Measurements from ENCODE around the gene TYRP1.
"Not testable (repeated sequence)": the region's sequence is repeated elsewhere in the genome, so short reads cannot be mapped to it uniquely, and the experiment has no call there.

TYRP1 gene

GRCh38 chr9:12666813-12667212, 26.4 kb upstream of the TYRP1 start:
- no peak overlapping the region for H3K4me3 ChIP-seq (ENCODE audit: low read depth in 1 of 2, low read length in 1 of 2)
- no peaks in the 10 kb centered on the region for H3K9me3 ChIP-seq

DNA sequence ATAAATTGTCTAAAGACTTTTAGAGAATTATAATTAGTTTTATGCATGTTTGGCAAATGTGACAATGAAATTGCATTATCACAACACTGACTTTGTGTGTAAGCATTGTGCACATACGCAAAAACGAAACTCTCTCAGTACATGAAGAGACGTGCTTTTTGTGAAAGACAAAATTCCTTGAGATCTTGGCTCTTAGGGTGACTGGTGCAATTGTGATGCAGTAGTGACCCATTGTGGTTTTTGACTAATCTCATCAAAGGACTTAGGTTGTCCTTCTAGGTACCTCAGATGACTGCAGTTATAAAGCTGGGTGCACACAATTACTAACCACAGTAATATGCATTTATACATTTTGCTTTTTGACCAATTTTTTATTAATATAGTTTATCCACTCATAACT, 25.3 kb upstream of the TYRP1 start:
- H3K9me3 ChIP-seq, result no peaks in the 10 kb centered on the region
- no peak overlapping the region for H3K27ac ChIP-seq
- H3K4me1 ChIP-seq (ENCODE audit: control insufficient read depth in 1 of 2, insufficient read depth in 1 of 2, low read depth in 1 of 2, low read length in 1 of 2), result no peaks in the 10 kb centered on the region
- no peaks in the 10 kb centered on the region for H3K27me3 ChIP-seq
- TF ChIP-seq, protein P1, sequence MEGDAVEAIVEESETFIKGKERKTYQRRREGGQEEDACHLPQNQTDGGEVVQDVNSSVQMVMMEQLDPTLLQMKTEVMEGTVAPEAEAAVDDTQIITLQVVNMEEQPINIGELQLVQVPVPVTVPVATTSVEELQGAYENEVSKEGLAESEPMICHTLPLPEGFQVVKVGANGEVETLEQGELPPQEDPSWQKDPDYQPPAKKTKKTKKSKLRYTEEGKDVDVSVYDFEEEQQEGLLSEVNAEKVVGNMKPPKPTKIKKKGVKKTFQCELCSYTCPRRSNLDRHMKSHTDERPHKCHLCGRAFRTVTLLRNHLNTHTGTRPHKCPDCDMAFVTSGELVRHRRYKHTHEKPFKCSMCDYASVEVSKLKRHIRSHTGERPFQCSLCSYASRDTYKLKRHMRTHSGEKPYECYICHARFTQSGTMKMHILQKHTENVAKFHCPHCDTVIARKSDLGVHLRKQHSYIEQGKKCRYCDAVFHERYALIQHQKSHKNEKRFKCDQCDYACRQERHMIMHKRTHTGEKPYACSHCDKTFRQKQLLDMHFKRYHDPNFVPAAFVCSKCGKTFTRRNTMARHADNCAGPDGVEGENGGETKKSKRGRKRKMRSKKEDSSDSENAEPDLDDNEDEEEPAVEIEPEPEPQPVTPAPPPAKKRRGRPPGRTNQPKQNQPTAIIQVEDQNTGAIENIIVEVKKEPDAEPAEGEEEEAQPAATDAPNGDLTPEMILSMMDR (IDR thresholded peaks at IDR 0.05), result no peak
- H3K4me3 ChIP-seq (ENCODE audit: low read depth in 1 of 2, low read length in 1 of 2), result no peak overlapping the region
- no peaks in the 10 kb centered on the region for H3K36me3 ChIP-seq

More at GRCh38 chr9:12666813-12667212, 26.4 kb upstream of the TYRP1 start:
- Histone ChIP-seq H3K27ac (no peak overlapping the region), H3K4me1 (ENCODE audit: control insufficient read depth in 1 of 2, insufficient read depth in 1 of 2, low read depth in 1 of 2, low read length in 1 of 2) (no peaks in the 10 kb centered on the region), H3K27me3 (no peaks in the 10 kb centered on the region), H3K36me3 (no peaks in the 10 kb centered on the region)
- TF ChIP-seq, protein P1 (IDR thresholded peaks at IDR 0.05), result no peak

- Histone ChIP-seq H3K4me3 (ENCODE audit: low read depth in 1 of 2, low read length in 1 of 2) (no peak overlapping the region), H3K36me3 (no peaks in the 10 kb centered on the region), H3K4me1 (ENCODE audit: control insufficient read depth in 1 of 2, insufficient read depth in 1 of 2, low read depth in 1 of 2, low read length in 1 of 2) (no peaks in the 10 kb centered on the region), H3K9me3 (no peaks in the 10 kb centered on the region), H3K27ac (no peak overlapping the region), H3K27me3 (no peaks in the 10 kb centered on the region)
- TF ChIP-seq, protein P1 (IDR thresholded peaks at IDR 0.05), result no peak
Measured at GRCh38 chr9:12670006-12670405, 23.2 kb upstream of the TYRP1 start.

DNA sequence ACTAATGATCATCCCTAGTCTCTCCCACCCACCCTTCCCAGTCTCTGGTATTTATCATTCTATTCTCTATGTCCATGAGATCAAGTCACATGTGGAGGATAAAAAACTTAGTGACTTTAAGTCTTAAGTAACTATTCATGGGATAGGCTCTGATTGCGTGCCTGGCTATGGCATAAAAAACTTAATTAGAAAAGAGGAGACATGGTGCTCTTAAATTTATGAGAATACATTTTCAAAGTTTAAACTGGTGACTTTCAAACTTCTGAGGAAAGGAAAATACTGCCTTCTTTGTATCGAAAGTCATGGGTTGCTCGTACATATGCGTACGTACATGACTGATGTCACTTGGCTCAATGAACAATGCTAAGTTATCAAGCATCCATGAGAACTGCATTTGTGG, 18.2 kb upstream of the TYRP1 start:
- no peaks in the 10 kb centered on the region for H3K4me1 ChIP-seq (ENCODE audit: control insufficient read depth in 1 of 2, insufficient read depth in 1 of 2, low read depth in 1 of 2, low read length in 1 of 2)
- no peak overlapping the region for H3K27ac ChIP-seq
- TF ChIP-seq, protein P1 (IDR thresholded peaks at IDR 0.05), result no peak

GRCh38 chr9:12677462-12678126, 15.6 kb upstream of the TYRP1 start:
- H3K27me3 ChIP-seq; H3K4me1 ChIP-seq (ENCODE audit: control insufficient read depth in 1 of 2, insufficient read depth in 1 of 2, low read depth in 1 of 2, low read length in 1 of 2); H3K9me3 ChIP-seq; H3K36me3 ChIP-seq; H3K27ac ChIP-seq; H3K4me3 ChIP-seq (ENCODE audit: low read depth in 1 of 2, low read length in 1 of 2): not testable (repeated sequence)

More for the DNA sequence above, 18.2 kb upstream of the TYRP1 start:
- no peak overlapping the region for H3K4me3 ChIP-seq (ENCODE audit: low read depth in 1 of 2, low read length in 1 of 2)
- no peaks in the 10 kb centered on the region for H3K9me3 ChIP-seq
- H3K27me3 ChIP-seq, result no peaks in the 10 kb centered on the region
- no peaks in the 10 kb centered on the region for H3K36me3 ChIP-seq

- Histone ChIP-seq H3K9me3 (no peaks in the 10 kb centered on the region), H3K4me3 (ENCODE audit: low read depth in 1 of 2, low read length in 1 of 2) (no peak overlapping the region), H3K4me1 (ENCODE audit: control insufficient read depth in 1 of 2, insufficient read depth in 1 of 2, low read depth in 1 of 2, low read length in 1 of 2) (no peaks in the 10 kb centered on the region), H3K27me3 (no peaks in the 10 kb centered on the region), H3K36me3 (no peaks in the 10 kb centered on the region), H3K27ac (no peak overlapping the region)
- TF ChIP-seq, protein P1 (IDR thresholded peaks at IDR 0.05), result no peak
Measured at GRCh38 chr9:12680341-12680740, 12.8 kb upstream of the TYRP1 start.

Measured in neutrophil (primary cell).